HG03060 (cell line): ENCODE measurements around the gene C1orf226.
"Not testable (repeated sequence)": the region's sequence is repeated elsewhere in the genome, so short reads cannot be mapped to it uniquely, and the experiment has no call there.

Source experiments
- ATAC-seq: cut with Tn5 transposase; IDR thresholded peaks from one replicate; pipeline ENCODE4 v1.9.1; 2021; ENCODE audit warnings: low read depth, moderate number of reproducible peaks; ENCODE audit not compliant: unreplicated experiment

The C1orf226 gene, protein sequence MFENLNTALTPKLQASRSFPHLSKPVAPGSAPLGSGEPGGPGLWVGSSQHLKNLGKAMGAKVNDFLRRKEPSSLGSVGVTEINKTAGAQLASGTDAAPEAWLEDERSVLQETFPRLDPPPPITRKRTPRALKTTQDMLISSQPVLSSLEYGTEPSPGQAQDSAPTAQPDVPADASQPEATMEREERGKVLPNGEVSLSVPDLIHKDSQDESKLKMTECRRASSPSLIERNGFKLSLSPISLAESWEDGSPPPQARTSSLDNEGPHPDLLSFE

DNA sequence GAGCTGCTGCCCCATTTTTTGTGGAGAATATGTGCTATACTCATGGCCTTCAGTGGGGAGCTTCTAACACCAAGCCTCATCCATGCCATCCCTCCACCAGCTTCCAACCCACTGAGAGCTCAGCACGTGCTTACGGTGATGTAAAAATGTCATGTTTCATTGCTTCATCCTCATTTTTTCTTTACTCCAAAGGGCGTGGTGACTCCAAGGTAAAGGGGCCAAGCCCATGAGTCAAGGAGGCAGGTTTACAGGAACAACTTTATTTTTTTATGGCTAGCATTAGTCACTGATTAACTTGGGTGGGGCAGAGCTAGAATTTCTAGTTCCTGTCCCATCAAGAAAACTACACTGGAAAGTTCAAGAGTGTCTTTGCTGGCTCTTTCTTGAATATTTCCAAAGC, at the start of gene C1orf226:
Gene C1orf226 (plus strand): TSS at position 346 of the 400 bp plus-strand sequence. CDS start 174 bp downstream, outside the sequence.
- ATAC-seq, result no peak

DNA sequence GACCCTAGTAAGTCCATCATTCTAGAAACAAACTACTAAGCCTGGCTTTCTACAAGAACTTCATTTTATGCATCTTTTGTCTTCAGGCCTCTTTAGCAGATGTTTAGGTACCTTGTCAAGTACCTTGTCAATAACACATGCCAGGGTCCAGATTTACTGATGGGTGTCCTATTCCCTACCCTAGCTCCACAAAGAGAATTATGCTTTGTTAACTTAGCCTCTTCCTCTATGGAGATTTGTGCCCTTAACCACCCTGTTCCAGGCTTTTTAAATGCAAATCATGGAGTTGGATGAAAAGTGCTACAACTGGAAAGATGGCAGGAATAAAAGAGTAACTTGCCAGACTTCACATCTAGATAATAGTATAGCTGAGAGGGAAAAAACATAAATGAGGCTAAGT, 47.5 kb upstream of the C1orf226 start:
- no peak for ATAC-seq

DNA sequence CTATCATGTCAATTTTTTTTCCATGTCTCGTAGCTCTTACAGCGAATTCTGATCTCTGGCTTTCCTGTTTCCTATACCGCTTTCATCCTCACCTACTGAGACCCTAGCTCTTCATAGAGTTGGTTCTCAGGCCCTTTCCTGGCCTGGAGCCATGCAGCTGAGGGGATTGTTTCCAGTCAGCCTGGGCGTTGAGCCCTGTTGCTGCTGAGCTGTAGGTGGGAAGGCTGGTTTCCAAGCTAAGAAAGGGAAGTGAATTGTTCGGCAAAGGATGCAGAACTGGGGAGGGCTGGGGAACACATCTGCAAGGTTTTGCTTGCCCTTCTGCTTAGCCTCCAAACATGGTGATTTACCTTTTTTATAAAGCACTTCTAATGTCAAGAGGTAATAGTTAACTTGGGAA, 46.4 kb upstream of the C1orf226 start:
- no peak for ATAC-seq

DNA sequence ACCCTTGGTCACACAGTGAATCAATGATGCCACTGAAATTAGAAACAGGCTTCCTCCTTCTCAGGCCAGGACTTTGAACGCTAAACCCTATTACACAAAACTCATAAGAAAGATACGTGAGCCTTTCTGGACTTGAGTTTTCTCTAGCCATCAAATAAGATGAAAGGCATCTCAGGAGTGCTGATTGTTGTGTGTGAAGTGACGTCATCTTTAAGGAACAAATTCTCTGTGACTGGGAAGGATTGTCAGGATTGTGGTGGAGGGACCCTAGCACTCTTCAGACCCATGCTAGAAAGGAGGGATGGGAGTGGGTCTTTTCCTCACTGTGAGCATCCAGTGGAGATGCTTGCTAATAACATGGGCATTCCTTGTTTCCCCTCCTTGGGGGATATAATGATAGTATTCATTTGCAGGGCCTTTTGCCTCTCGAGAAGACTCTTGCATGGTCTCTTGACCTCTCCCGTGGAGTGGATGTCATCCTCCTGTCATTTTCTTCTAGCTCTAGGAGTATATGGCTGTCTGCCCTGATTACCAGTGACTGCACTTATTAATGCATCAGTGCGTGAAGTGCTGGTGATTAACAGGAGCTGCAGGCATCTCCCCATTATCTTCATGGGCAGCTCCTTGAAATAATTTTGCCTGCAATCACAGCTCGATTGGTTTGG, 44.8 kb upstream of the C1orf226 start:
- no peak for ATAC-seq

DNA sequence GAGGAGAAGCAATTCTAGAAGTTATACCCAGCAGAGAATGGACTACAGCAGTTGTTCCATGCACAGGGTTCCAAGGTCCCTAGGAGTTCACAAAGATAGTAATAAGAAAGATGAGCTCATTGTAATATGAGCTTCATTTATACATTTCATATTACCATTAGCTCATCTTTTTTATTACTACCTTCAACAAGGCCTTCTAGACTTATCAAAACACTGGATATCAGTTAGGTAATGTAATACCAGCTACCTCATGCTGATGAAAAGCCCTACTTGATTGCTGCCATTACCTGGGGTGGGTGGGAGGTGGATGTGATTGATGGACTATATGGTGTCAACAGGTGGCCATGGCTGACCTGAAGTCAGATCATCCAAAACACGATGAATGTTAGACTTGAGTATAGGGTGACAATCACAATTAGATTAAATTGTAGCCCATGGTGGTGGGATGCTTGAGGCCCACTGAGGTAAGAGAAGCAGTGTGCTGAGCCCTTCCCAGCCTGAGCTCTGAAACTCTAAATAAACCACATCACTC, 39.0 kb upstream of the C1orf226 start:
- ATAC-seq, result no peak

DNA sequence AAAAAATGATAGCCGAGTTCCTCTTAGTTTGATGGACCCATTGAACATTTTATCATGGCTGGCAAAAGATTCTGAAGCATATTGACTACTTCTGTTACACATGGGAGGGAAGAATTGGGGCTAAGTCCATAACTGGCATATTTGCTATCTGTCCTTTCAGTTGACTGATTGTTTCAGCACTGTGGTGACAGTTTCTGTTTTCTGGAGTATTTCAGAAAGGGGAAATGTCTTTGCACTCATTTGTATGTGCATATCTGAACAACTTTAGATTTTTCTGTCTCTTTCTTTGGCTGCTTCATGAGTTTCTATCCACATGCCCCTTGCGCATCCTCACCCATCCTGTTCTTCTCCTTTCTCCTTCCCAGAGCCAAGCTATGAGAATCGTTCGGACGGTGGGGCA, 38.1 kb upstream of the C1orf226 start:
- ATAC-seq, result no peak

DNA sequence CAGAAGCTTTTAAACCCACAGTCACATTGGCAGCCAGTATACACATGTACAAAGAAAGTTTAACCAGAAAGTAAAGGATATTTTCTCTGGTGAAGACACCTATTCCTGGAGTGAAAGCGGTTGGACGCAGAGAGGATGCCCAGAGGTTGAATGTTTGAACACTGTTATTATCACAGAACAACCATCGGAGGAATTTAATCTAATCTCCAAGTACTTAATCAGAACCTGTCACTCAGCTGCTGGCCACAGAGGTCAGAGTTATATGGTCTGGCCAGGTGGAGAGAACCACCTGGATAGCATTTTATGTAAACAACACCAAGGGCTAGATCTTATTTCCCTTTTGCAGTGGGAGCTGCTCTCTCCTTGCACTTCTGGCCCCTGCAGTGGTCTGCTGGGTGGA, 34.2 kb upstream of the C1orf226 start:
- ATAC-seq, result no peak

DNA sequence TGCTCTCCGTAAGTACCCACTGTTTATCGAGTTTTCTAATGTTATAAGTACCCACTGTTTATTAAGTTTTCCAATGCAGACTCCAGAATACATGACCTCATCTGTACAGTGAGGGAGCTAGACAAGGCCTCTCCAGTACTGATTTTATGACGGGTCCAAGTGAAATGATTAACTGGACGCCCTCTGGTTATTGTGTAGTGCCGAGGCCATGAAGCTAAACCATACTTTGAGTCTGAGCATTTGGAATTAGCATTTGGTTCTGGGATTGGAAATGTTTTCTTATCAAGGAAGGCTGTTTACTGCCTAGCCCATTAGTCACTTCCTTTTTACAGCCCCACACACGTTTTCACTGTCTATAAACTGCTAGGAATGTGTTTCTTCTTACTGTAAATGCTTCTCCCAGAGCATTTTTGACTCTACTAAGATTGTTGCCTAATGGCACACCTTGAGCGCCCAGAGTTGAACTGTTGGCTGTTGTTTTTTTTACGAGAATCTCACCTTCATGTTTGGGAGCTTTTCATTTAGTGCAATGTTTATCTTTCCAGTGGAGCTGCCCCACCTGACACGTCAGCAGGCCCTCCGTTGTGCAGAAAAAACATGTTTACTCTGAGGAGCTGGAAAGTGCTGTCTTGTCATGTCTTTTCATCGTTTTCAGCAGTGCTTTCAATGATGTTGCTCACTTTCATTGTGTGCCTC, 31.7 kb upstream of the C1orf226 start:
- ATAC-seq, result no peak

DNA sequence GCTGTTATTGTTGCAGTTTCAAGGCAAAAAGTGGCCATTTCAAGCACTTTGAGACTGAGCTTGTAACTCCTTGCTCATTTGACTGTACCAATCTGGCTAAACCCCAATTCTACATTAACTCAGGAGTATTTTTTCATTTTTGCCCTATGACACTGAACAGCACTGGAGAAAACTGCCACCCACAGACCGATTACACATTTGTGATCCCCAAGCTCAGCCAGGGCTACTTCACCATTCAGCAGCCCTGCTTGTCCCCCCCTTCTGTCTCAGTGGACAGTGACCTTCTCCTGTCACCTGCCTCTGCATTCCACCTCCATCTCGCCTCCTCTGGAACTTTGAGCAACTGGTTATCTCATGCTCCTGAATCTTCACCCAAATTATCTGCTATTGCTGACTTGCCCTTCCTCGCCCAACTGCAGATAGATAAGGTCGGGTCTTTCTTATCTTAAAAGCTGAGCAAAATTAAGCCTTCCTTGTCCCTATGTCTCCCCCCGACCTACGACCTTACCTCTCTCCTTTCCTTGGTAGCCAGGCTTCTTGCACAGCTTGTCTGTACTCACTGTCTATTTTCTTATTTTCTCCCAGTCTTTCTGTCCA, 30.2 kb upstream of the C1orf226 start:
- no peak for ATAC-seq

DNA sequence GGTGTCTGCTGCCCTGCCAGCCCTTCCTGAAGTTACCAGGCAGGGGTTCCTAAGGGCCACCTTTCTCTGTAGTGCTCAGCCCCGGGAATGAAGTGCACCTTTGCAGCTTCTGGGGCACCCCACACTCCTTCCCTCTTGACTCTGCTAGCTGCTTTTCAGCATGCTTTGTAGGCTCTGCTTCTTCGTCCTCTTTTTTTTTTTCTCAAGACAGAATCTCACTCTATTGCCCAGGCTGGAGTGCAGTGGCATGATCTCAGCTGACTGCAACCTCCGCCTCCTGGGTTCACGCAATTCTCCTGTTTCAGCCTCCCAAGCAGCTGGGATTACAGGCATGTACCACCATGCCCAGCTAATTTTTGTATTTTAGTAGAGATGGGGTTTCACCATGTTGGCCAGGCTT, 29.7 kb upstream of the C1orf226 start:
- ATAC-seq, result not testable (repeated sequence)

DNA sequence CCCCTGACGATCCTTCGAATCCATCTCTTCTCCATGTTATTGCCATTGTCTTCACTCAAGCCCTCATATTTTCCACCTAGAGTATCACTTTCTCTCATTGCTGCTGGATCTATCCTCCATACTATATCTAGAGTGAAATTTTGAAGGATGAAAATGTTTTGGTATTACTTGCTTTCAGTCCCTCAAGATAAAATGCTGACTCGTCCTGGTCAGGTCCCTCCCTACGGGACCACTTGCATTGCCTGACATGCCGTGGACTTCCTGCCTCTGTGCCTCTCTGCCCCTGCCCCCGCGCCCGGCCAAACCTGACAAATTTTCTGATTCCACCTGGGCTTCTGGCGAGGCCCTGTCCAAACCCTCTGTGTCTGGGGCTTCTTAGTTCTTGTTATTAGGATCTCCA, 28.4 kb upstream of the C1orf226 start:
- no peak for ATAC-seq

DNA sequence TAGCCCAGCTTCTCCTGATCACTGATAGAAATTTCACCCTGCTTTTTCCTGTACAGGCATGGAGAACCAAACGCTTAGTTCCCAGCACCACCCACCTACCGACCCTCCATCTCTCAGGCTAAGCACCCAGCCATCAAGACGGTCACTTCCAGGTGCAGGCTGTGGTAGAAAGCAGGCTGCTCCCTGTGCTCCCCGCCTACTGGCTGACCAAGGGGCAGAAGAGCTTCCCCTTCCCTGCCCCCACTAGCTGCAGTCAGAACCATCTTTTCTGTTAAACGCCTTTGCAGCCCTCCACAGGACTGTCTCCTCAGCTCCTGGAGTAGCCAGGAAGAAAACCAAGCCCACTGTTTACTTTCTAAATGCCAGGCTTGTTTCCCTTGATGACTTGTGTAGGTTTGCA, 27.8 kb upstream of the C1orf226 start:
- no peak for ATAC-seq

DNA sequence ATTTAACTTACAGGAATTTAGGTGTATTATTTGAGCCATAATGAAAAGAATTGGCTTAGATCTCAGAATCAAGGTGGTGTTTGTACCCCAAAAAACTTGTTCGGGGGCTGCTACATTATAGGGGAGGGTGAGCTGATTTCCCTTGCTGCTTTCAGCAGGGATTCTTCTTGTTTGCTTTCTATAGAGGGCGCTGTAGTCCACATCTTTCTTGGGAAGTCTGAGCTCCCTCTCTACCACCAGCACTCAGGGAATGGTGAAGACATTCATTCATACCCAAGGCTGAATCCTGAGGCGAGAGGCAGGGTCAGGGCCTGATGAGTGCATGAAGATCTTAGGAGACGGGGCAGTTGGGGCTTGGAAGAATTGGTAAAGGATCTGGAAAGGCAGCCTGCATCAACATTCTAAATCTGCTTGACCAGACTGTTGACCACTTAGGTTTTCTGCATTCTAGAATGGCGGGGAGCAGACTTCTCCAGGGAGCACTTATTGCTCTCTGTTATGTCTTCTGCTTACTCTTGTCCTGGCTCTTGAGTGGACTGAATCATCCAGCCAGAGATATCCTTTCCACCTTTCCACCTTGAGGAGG, 23.8 kb upstream of the C1orf226 start:
- ATAC-seq, result no peak

DNA sequence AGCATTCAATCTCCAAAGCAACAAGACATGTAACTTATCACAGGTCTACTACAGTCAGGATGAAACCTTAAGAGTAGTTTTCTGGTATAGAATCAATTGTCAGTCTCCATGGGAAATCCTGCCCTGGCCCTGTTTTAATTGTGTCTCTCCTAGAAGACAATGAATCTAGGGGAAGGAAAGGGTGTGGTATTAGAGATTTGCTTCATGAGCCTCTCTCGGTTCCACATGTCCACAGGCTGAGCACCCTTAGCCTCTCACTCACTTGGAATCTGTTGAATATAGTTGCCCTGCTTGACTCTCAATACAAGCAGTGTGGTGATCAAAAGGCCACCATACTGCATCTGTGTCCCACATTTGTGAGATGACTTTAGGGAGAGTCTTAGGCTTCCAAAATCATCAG, 22.6 kb upstream of the C1orf226 start:
- ATAC-seq, result no peak

DNA sequence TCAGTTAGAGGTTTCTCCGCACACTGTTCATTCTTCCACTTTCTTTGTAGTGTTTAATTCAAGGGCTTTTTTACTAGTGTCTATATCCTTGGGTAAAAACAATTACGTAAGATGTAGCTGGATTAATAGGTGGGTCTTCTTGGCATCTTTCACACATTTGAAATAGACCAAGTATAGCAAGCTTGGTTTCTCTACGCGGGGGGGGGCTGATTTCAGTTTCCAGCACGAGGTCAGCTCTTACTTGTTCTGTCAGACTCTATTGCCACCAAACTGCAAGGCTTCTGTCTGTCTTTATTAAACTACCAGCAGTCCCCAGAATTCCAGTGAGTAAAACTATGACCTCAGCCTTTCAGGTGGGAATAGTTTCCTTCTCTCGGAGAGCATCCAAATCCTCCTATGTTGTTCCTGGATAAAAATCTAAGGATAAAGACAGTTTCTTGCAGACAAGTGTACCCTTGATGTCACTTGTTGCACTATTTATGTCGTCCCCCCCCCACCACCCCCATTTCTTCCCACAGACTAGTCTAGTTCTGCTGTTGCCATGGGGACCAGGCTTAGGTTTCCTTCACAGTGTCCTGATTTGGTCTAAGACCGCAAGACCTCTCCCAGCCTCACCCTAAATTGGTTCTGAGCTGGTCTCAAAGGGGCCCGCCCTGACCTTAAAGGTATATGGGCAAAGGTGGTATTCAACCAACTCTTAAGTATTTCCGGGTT, 21.8 kb upstream of the C1orf226 start:
- no peak for ATAC-seq

DNA sequence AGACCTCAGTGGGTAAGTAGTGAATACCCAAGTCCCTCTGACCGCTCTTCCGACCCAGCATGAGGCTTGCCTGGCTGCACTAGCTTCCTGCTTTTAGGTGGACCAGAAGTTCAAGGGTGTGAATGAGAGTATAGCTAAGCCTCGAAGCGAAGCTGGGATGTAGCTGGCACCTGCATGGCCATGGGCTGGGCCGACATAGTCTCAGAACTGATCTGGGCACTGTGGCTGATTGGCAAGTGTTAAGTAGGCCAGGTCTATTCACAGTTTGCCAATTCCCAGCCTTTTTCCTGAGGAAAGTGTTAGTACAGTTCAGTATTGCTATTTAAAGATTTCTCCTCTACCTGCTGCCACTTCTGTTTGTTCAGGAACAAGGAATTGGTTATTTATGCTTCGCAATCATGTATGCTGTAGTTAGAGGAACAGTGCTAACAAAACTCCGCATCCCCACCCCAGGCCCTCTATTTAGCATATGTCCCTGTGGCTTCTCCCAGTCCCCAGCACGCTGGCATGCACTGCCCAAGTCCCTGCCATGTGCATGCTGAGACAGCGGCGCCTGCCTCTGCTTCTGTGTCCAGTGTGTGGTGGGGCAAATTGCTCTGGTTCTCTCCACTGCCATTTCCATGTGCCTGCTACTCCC, 21.2 kb upstream of the C1orf226 start:
- no peak for ATAC-seq

DNA sequence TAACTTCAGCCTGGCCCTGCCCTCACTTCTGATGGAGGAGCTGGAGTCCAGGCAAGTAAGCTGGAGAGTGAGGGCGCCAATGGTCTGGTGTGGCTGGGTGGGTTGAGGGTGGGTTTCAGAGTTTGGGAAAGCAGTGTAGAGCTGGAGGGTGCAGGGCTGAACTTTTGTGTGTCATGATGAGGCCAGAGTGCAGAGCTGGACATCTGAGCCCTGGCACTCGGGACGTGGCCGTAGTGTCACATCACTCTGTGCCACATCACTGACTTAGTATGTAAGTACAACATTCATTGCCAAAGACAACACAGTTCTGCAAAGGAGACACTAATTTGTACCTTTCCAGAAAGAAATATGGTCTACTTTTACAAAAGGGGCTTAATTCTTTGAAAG, 20.7 kb upstream of the C1orf226 start:
- ATAC-seq, result no peak

DNA sequence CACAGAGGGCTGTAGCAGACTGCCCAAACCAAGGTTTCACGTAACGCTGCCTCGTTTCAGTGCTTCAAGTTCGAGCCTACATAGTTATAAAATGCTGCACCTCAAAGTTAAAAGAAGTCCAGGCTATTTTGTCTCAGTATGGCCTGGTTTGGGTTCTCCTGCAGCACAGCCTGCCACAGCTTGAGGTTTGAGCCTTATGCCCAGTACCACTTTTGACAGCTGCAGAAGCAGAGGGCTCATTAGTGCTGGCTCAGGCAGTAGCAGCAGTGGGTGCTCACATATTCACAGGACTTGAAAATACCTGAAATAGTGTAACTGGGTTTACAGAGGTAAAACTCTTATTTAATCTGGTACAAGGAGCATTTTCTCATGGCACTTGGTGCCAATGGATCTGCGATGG, 20.2 kb upstream of the C1orf226 start:
- ATAC-seq, result peak; percentile 30

DNA sequence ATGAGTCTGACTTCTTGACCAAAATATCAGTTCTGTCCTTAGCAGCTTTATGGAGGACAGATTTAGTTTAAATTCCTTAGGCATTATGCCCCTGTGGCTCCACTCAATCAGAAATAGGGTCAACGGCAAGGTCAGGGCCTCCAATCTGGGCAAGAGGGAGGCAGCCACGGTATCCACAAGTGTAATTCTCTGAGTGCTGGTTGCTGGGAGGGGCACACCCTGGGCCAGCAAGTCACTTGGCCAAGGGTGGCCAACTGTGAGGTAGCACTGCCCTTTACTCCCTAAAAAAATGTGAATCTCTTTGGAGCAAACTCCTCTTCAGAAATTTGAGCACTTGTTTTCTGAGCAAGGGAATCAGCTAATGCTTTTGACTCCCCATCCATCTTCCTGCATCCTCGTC, 17.7 kb upstream of the C1orf226 start:
- no peak for ATAC-seq

DNA sequence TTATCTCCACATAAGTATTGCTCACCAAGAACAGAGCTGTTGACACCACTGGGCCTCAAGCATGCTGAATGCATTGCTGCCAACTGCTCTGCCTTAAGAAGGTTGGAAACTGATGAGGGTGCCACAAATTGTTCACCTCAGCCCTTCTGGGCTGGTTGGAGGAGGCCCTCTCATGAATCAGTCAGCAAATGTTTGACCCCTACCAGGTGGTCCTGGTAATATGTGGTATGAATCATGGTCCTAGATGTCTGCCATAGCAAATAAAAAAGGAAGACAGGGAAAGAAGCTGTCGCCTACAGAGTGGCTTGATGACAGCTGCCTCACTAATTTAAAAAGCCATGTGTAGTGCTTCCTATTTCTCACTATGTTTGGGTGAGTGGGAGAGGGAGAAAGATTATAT, 17.0 kb upstream of the C1orf226 start:
- no peak for ATAC-seq
